Coronary artery (tissue), 2 donors: ENCODE measurements around the gene RNF4.
A peak's percentile ranks its signal among the peaks of the same experiment; 100 is the strongest.
"Not testable (repeated sequence)": the region's sequence is repeated elsewhere in the genome, so short reads cannot be mapped to it uniquely, and the experiment has no call there.

Source experiments
- DNase-seq: peaks from one replicate; pipeline ENCODE4 v3.0.0-alpha.2; 2017; ENCODE audit warnings: low spot score
- H3K27ac ChIP-seq, 2 donors: fragments of 200-600 bp; sonication (generic); one replicate each; pipeline ENCODE4 v1.5.1; 2016 to 2019
- H3K4me3 ChIP-seq: fragments of 200-600 bp; sonication (generic); 2 replicates; pipeline ENCODE4 v1.5.1; 2016; ENCODE audit warnings: mild to moderate bottlenecking, moderate library complexity
- CTCF ChIP-seq: fragments of 200-600 bp; sonication (generic); IDR thresholded peaks from one replicate; pipeline ENCODE4 v1.5.1; 2019; ENCODE audit warnings: antibody characterized with exemption

Gene RNF4

GRCh38 chr4:2462218-2462991 lies 6.5 kb upstream of the RNF4 start:
- TF ChIP-seq CTCF = peak; percentile 48
- no peak for DNase-seq
- H3K4me3 ChIP-seq = peak overlapping the region; percentile 77
- H3K27ac ChIP-seq = peak overlapping the region in 1 of 2 donors; percentile 60

DNA sequence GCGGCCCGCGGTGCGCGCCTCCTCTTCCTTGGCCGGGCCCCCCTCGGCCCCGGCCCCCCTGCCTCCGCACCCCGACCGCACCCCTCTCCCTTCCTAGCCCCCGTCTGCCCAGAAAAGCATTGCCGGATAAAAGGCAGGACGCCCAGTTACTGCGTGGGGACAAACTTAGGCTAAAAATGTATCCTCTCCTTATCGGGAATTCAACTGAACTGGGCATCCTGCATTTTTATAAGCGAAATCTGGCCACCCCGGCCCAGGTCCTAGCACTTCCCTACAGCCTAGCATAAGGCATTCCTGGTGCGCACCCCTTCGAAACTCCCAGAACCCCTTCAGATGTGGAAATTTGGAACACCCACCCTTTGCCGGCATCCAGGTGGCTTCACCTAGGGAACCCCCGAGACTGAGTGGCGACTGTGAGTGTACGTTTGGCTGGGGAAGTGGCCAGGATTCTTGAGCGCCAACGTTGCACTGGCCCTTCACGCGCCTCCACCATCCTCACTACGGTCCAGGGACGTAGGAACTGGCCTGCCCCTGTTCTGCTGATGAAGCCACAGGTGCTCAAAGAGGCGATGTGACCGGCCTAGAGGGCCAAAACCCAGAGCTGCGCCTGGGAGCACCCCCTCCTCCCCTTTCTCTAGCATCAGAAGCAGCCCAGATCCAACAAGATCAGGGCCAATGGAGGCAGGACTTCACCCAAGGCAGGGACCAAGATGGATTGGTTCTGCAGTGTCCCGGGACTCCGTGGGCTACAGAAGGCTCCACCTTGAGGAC lies 5.7 kb upstream of the RNF4 start:
- Histone ChIP-seq H3K4me3 (peak overlapping the region; percentile 77), H3K27ac (peak overlapping the region in 1 of 2 donors; percentile 60)
- DNase-seq = no peak
- no peak for TF ChIP-seq CTCF

GRCh38 chr4:2465032-2465431 lies 3.9 kb upstream of the RNF4 start:
- no peak for TF ChIP-seq CTCF
- no peak for DNase-seq
- no peak overlapping the region for H3K27ac ChIP-seq
- H3K4me3 ChIP-seq = no peak overlapping the region

GRCh38 chr4:2465544-2465943 lies 3.4 kb upstream of the RNF4 start:
- H3K4me3 ChIP-seq, DNase-seq, H3K27ac ChIP-seq: not testable (repeated sequence)

DNA sequence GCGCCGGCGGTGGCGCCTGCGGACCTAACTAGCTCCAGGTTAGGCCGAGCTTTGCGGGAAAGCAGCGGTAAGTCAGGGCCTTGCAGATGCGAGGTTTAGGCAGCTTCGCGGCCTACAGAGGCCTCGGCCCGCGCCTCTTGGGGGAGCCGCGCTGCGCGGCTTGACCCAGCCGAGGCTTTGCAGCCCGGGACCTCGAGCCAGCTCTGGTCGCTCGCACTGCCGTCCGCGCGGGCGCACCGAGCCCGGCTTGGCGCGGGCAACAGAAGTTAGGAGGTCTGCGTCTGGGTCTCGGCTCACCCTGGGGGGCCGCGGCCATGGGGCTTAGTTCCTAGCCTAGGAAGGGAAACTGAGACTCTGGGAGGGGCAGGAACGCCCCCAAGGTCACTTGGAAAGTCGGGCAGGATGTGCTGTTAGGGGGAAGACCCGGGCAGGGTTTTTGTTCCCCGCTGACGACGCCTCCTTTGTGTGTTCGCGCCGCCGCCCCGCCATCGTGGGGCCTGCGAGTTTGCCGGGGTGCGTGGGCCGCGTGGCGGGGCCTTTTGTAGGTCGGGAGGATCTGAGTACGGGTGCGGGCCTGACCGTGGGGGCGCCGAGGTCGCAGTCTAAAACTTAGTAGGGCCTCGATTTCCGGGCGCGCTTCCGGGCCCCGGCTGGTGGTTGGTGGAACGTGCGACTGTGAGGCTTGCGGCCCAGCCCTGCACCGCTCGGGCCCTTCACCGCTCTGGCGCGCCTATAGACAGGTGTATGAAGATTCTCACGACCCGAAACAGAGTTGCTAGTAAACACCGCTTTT lies 482 bp downstream of the RNF4 start:
- no peak for TF ChIP-seq CTCF
- DNase-seq = no peak
- Histone ChIP-seq H3K27ac (peak overlapping the region; percentile 70 to 88), H3K4me3 (peak overlapping the region; percentile 89)

GRCh38 chr4:2470791-2471190 lies 1.9 kb downstream of the RNF4 start:
- Histone ChIP-seq H3K27ac (no peak overlapping the region), H3K4me3 (peak overlapping the region; percentile 89)
- DNase-seq = no peak
- no peak for TF ChIP-seq CTCF

GRCh38 chr4:2472187-2472586 lies 3.3 kb downstream of the RNF4 start:
- no peak overlapping the region for H3K27ac ChIP-seq
- no peak for DNase-seq
- TF ChIP-seq CTCF = no peak
- no peak overlapping the region for H3K4me3 ChIP-seq
